GM10248 (cell line): Measurements from ENCODE around the gene C13orf46.

Source experiments
- CTCF ChIA-PET: fragments of 300-600 bp; sonication (Branson Sonifier 250); formaldehyde crosslinking; extraction: SDS; loops from one replicate; lab custom pipeline; 2021; ENCODE audit warnings: antibody characterized with exemption; lab: Yijun Ruan, JAX
- POLR2A ChIA-PET: fragments of 350-650 bp; sonication (Branson Sonifier 250); formaldehyde crosslinking; extraction: SDS; loops from one replicate; lab custom pipeline; 2020; ENCODE audit warnings: antibody characterized with exemption; lab: Yijun Ruan, JAX
- DNase-seq: peaks from one replicate; pipeline ENCODE4 v3.0.0; 2012; ENCODE audit errors: extremely low spot score
- CTCF ChIP-seq: IDR thresholded peaks from 2 replicates; pipeline ENCODE4 v1.5.1; 2012; ENCODE audit warnings: mild to moderate bottlenecking, low read depth; ENCODE audit errors: extremely low read depth, missing control alignments, control extremely low read depth

Gene C13orf46

GRCh38 chr13:113939129-113939943 lies 34.5 kb downstream of the C13orf46 start:
- ChIA-PET CTCF (no interaction called here), POLR2A (no interaction called here)
- TF ChIP-seq CTCF, result no peak
- no peak for DNase-seq

GRCh38 chr13:113938716-113939115 lies 35.2 kb downstream of the C13orf46 start:
- DNase-seq, result no peak
- CTCF ChIA-PET, result no interaction called here
- TF ChIP-seq CTCF, result no peak
- POLR2A ChIA-PET, result no interaction called here

- DNase-seq, result no peak
- CTCF ChIA-PET, result no interaction called here
- TF ChIP-seq CTCF, result no peak
- POLR2A ChIA-PET, result no interaction called here
Measured at GRCh38 chr13:113938246-113938645, 35.6 kb downstream of the C13orf46 start.

- CTCF ChIA-PET, result no interaction called here
- TF ChIP-seq CTCF, result no peak
- DNase-seq, result no peak
- POLR2A ChIA-PET, result no interaction called here
Measured at GRCh38 chr13:113937527-113938180, 36.2 kb downstream of the C13orf46 start.

- ChIA-PET CTCF (no interaction called here), POLR2A (no interaction called here)
- TF ChIP-seq CTCF, result no peak
- no peak for DNase-seq
Measured at GRCh38 chr13:113937073-113937472, 36.8 kb downstream of the C13orf46 start.

GRCh38 chr13:113936166-113936965 lies 37.5 kb downstream of the C13orf46 start:
- ChIA-PET CTCF (no interaction called here), POLR2A (no interaction called here)
- no peak for TF ChIP-seq CTCF
- no peak for DNase-seq
